H54 (cell line): ENCODE measurements around the gene MTTP.
"Not testable (repeated sequence)": the region's sequence is repeated elsewhere in the genome, so short reads cannot be mapped to it uniquely, and the experiment has no call there.

Experiments used
- DNase-seq: peaks from one replicate; pipeline ENCODE4 v3.0.0; 2011; ENCODE audit warnings: low spot score, mixed read lengths; ENCODE audit not compliant: insufficient read length
- FAIRE-seq: peaks from 3 replicates; lab custom pipeline; 2011; peaks lifted over from hg19 to GRCh38; lab: Jason Lieb, UNC
- POLR2A ChIP-seq: IDR thresholded peaks from 2 replicates; pipeline ENCODE4 v1.6.1; 2011; ENCODE audit warnings: low read depth, mild to moderate bottlenecking, low read length

The MTTP gene

DNA sequence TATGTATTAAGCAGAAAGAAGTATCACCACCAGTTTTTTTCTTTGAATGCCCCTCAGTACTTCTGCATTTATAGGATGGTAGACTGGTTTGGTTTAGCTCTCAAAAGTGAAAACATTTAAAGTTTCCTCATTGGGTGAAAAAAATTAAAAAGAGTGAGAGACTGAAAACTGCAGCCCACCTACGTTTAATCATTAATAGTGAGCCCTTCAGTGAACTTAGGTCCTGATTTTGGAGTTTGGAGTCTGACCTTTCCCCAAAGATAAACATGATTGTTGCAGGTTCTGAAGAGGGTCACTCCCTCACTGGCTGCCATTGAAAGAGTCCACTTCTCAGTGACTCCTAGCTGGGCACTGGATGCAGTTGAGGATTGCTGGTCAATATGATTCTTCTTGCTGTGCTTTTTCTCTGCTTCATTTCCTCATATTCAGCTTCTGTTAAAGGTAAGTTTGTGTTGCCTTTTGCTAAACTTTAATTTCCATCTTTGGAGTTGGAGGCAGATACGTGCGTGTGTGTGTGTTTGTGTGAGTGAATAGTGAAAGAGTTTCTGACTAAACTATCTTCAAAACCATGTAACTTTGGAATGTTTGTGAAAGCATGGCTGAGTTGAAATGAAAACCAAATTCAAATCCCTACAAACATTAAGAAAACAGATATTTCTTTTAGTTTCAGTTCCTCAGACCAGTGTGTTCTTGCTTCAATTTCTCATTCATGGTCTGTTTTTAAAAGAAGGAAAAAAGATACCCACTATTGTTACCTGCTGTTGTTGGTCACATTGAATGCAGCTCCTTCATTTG lies at the start of gene MTTP:
Gene MTTP (plus strand): TSS at position 295 of the 795 bp plus-strand sequence. CDS start 86 bp downstream, at position 381.
- FAIRE-seq, result no peak
- DNase-seq, result no peak
- no peak for TF ChIP-seq POLR2A

DNA sequence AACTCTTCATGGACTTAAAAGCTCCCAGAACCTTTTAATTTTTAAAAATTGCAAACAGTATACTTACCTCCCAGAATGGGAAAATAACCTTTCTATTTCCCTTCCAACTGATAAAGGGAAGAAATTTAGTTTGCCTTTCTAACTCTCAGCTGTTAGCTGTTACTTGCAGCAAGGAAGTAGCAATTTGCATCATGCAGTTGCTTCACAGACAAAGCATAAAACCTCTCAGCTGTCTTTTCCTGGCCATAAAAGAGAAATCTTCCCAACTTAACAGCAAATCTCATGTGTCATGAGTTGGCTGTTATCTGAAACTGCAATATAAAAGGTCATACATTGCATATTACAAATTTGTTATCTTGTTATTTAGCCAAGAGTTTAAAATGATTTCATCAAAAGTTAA lies 45.4 kb upstream of the MTTP start:
- DNase-seq (no peak), FAIRE-seq (no peak)
- TF ChIP-seq POLR2A, result no peak

DNA sequence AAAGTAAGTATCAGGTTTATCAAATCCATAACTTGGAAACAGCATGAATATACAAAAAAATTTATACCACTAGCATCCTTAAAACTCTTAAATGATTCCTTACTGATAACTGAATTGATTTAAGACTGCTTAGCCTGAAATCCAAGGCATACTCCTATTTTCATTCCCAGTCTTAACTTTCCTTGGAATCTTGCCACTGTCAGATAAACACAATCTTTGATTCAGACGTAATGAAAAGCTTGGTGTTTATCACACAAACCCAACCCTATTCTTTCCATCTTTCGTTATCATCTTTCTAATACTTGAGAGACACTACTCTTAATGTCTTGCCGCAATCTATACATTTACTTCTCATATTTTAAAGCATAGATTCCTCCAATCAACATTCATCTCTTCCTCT lies 44.7 kb upstream of the MTTP start:
- no peak for DNase-seq
- no peak for TF ChIP-seq POLR2A
- FAIRE-seq, result no peak

DNA sequence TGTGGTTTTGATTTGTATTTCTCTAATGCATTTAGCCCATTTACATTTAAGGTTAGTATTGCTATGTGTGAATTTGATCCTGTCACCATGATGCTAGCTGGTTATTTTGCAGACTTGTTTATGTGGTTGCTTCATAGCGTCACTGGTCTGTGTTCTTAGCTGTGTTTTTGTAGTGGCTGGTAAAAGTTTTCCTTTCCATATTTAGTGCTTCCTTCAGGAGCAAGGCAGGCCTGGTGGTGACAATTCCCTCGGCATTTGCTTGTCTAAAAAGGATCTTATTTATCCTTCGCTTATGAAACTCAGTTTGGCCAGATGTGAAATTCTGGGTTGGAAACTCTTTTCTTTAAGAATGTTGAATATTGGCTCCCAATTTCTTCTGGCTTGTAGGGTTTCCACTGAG lies 39.9 kb upstream of the MTTP start:
- not testable (repeated sequence) for DNase-seq, FAIRE-seq

DNA sequence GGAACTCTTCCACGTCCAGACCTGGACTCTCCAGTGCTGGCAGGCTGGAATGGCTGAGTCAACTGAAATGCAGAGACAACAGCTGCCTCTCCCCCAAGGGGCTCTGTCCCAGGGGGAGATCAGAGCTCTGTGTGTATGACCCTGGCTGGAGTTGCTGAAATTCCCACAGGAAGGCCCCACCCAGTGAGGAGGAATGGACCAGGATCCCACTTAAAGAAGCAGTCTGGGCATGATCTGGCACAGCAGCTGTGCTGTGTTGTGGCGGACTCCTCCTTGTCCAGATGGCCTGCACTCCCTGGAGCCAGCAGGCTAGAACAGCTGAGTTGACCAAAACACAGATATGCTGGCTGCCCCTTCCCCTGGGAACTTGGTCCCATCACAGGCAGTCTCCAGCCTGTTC lies 38.4 kb upstream of the MTTP start:
- DNase-seq (no peak), FAIRE-seq (no peak)
- TF ChIP-seq POLR2A, result no peak

DNA sequence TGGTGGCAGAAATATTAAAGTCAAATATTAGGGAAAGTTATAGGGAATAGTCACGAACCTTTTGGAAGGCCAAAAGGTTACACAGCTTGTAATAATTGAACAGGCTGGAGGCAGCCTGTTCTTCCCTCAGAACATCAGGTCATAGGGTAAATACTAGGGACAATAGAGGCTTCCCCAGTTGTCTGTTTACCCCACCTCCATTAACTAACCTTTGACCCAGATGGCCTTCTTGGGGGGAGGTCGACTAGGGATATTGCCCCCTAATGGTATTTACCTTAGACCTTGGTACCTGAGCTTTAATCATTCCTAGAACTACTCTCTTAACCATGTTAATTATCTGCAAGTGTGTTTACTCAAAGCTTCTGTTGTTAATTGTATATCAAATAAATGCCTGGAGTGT lies 37.8 kb upstream of the MTTP start:
- FAIRE-seq (no peak), DNase-seq (no peak)
- TF ChIP-seq POLR2A, result no peak

DNA sequence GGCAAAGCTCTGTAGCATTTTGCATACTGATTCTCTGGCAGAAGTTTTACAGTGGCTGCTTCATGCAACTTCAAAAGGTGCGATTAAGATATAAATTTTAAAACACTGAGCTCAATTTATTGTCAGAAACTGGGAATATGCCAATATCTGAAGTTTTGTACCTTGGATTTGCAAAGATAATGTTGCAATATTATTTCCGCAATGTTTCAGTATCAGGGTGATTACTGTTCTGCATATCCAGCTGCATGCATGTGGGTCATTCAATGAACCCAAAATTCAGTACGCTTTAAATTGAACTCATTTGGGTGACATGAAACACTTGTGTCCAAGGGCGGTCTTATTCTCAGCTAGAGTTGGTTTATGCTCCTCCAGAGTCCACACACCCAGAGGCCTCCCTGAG lies 37.0 kb upstream of the MTTP start:
- FAIRE-seq, result no peak
- DNase-seq, result no peak
- TF ChIP-seq POLR2A, result no peak

DNA sequence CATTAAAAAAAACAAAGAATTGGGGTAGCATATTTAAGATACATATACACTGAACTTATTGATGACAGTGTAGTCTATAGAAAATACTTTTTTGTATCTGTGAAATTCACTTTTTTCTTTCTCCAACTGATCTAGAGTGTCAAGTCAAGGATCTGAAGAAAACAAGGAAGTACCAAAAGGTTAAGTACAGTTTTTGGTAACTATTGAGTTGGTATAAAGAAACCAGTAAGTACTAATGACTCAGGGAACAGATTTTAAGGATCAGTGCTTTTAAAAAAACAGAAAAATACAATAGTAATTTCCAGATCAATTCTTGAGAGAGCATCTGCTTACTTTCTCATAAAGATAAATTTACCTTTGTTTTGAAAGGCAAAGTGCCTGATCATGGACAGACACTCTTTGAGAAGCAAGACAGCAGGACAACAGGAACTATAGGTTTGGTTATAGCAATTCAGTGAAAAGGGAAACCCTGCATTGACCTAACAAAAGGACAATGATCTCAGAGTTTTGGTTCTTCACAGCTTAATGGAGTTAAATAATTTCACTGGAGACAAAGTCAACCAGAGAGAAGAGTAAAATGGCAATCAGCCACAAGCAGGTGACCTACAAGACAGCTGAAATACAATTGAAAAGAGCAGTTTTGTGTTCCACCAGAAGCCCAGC lies 34.2 kb upstream of the MTTP start:
- DNase-seq (no peak), FAIRE-seq (no peak)
- TF ChIP-seq POLR2A, result no peak

DNA sequence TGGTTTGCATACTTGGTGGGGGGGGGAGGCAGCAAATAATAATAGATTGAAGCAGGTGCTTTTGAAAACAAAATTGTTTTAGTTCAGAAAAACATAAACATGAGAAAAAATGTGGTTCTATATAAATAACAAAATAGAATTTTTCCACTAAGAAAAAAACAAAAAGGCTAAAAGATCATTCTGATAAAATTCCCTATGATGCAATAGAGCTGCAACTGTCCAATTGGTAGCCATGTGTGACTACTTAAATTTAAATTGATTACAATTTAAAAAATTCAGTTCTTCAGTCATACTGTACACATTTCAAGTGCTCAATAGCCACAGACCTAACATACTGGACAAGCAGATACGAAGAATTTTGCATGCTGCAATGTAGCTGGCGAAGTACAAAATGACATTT lies 21.8 kb upstream of the MTTP start:
- no peak for DNase-seq
- no peak for TF ChIP-seq POLR2A
- no peak for FAIRE-seq

DNA sequence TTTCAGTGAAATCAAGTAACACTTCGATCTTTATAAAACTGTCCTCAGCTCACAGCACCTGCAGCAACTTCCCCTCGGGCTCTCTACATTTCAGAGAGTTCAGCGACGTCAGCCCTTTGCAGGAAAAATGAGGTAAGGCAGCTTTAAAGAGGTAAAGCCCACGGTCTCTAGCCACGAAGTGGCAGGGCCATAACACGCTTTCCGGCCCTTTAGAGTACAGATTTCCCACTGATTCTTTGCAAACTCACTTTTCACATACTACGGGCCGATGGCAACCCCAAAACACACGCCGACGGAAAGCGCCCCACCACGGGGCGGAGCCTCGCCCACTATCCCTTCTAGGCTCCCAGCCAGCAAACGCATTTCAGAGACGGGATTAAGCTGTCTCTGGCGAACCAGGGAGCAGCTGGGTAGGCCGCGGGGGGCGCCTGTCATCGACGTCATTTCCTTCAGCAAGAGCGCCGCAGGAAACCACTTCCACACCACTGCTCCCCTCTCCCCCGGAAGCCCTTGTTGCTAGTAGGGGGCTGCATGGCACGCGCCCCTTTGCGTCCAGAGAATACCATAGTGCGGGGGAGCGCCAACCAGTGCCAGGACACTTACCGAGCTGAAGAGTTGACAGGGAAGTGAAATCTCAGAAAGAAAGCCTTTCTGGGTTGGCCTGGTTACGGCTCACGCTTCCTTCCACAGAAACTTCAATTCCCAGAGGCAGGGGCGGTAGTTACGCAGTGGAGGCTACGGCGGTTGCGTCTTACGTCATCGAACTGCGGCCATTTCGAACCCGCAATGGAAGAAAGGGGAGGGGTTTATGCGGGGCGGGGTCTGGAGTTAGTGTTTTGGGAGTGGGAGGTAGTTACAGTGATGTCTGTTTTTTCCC lies 11.1 kb upstream of the MTTP start, which contains the start of gene TRMT10A:
Gene TRMT10A (minus strand): TSS at position 730 of the 877 bp plus-strand sequence. CDS start 4,701 bp downstream, outside the sequence.
- peak; percentile 57 for DNase-seq
- peak; percentile 79 for FAIRE-seq
- TF ChIP-seq POLR2A, result peak; percentile 41; the same call in 1 of the 2 replicates

DNA sequence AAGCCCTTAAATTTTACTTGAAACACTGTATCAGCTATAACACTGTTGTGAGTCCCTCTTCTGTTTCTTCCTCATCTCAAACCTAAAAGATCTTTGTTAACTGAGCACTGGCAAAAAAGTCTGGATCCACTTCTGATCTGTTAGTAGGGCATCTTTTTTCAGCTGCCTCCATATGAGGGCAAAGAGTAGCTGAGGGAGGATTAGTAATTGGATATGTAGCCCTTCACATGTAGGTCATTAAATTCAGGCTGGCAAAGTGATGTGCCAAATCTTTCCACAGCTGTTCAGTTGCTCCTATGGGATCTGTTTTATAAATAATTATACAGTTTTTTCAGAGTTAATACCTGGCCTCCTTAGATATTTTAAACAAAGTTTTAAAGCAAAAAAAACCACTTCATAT lies 9.7 kb upstream of the MTTP start:
- TF ChIP-seq POLR2A, result no peak
- FAIRE-seq, result no peak

DNA sequence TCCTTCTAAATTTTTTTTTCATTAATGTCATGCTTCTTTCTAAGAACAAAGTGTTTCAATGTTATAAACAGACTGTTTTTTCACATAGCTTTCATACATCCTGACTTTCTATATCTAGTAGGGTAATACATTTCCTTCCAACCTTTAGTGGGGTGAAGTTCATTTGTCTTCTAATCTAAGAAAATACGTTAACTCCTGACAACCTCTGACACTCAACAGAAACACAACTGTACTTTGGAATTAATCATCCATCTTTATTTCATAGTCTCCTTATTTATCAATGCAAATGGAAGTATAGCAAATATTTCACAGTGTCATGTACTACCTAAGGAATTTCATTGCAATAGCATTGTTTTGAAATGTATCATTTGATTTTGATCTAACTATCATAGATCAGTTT lies 2.7 kb upstream of the MTTP start:
- no peak for TF ChIP-seq POLR2A
- DNase-seq (no peak), FAIRE-seq (no peak)

More for the DNA sequence above, 9.7 kb upstream of the MTTP start:
- DNase-seq, result no peak

DNA sequence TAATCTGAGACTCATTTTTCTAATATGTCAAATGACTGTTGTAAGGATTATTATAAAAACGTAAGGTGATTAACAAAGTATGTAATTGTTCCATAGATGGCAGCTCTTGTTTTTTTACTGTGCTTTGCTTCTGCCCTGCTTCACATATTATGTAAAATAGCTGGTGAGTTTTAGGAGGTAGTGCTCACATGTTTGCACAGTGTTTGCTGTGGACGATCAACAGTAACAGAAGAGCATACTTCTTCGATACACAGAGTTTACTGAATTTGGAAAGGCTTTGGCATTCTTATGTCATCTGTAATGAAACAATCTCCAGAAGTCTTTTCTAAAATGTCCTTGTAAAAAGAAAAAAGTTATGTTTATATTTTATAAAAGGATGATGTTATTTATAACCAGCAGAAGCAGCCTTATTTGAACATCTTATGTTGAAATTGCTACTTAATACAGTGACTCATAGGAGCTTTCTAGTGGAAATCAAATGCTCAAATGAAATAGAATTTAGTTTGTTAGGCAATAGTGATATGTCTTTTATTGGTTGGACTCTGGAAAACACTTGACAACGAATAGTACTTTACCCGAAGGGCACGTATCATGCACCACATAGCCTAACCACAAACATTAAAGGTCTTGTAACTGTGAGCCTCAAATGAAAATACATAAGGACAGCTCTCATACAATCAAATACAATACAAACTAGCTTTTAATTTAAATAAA lies 1.9 kb upstream of the MTTP start:
- FAIRE-seq, result no peak
- no peak for DNase-seq
- no peak for TF ChIP-seq POLR2A
